Stimulated activated naive CD8-positive, alpha-beta T cell treated with anti-CD3 and anti-CD28 coated beads, Interleukin-15, amount 100 ng/mL, for 72 hours (primary cell): ENCODE measurements around the gene PRDM16.

Experiments
- ATAC-seq: fragments of 150-1000 bp; cut with Tn5 transposase; 2 replicates; pipeline ENCODE4 v1.10.0; 2021; ENCODE audit warnings: mild to moderate bottlenecking, moderate library complexity
- DNase-seq, 2 donors: peaks; one replicate each; pipeline ENCODE4 v3.0.0; 2021 to 2022
- H3K27ac Mint-ChIP-seq, 2 donors: one replicate each; pipeline ENCODE4 v1.8.0; 2022; ENCODE audit warnings: mild to moderate bottlenecking in 2 of 2, mixed read lengths in 2 of 2, moderate library complexity in 2 of 2
- H3K27me3 Mint-ChIP-seq: one replicate; pipeline ENCODE4 v1.8.0; 2022; ENCODE audit warnings: mixed read lengths
- H3K4me1 Mint-ChIP-seq: one replicate; pipeline ENCODE4 v1.8.0; 2022; ENCODE audit warnings: mild to moderate bottlenecking, mixed read lengths
- H3K4me3 Mint-ChIP-seq, 2 donors: one replicate each; pipeline ENCODE4 v1.8.0; 2022; ENCODE audit warnings: mild to moderate bottlenecking in 2 of 2, mixed read lengths in 2 of 2, moderate library complexity in 1 of 2
- H3K9me3 Mint-ChIP-seq, 2 donors: one replicate each; pipeline ENCODE4 v1.8.0; 2022; ENCODE audit warnings: mixed read lengths in 2 of 2

PRDM16 gene

DNA sequence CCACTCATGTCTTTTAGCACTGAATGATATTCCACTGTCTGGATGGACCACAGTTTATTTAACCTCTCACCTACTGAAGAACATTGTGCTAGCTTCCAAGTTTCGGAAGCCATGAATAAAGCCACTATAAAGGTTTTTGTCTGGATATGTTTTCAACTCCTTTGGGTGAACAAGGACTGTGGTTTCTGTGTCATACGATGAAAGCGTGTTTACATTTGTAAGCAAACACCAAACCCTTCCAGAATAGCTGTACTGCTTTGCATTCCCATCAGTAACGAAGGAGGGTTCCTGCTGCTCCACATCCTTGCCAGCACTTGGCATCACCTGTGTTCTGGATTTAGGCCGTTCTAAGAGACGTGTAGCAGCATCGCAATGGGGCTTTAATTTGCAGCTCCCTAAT, 374.8 kb downstream of the PRDM16 start:
- H3K27ac Mint-ChIP-seq, result no peak overlapping the region
- DNase-seq (no peak), ATAC-seq (no peak)
- H3K27me3 Mint-ChIP-seq, result peaks cover 8% of the 10 kb centered on the region
- H3K4me1 Mint-ChIP-seq, result no peaks in the 10 kb centered on the region
- peaks cover 0 to 5% of the 10 kb centered on the region in 2 donors for H3K9me3 Mint-ChIP-seq
- no peak overlapping the region for H3K4me3 Mint-ChIP-seq

DNA sequence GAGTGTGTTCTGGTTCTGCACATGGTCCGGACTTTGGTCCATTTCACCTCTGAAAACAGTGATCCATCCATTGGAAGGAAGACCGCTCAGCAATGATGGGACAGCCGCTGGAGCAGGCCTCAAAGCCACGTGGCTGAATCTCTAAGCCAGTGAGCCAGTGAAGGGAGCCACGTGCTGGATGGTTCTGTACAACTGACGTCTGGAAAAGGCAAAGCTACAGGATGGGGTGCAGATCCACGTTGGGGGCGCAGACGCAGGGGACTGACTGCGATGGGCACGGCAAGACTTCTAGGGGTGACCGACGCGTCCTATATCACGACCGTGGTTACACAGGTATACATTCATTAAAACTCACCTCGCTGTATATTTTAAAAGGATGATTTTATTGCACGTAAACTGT, 375.3 kb downstream of the PRDM16 start:
- H3K27me3 Mint-ChIP-seq, result peaks cover 9% of the 10 kb centered on the region
- H3K27ac Mint-ChIP-seq, result no peak overlapping the region
- H3K9me3 Mint-ChIP-seq, result peaks cover 0 to 5% of the 10 kb centered on the region in 2 donors
- H3K4me1 Mint-ChIP-seq, result no peaks in the 10 kb centered on the region
- DNase-seq (no peak), ATAC-seq (no peak)
- H3K4me3 Mint-ChIP-seq, result no peak overlapping the region

- no peak for ATAC-seq
- Mint-ChIP-seq H3K4me1 (no peaks in the 10 kb centered on the region), H3K9me3 (peaks cover 0 to 5% of the 10 kb centered on the region in 2 donors), H3K27ac (no peak overlapping the region), H3K27me3 (peaks cover 13% of the 10 kb centered on the region), H3K4me3 (no peak overlapping the region)
- DNase-seq, result no peak
Observed at GRCh38 chr1:3444736-3445135, 375.7 kb downstream of the PRDM16 start.

GRCh38 chr1:3450202-3450863, 381.3 kb downstream of the PRDM16 start:
- H3K4me1 Mint-ChIP-seq, result peaks cover 10% of the 10 kb centered on the region
- ATAC-seq (no peak), DNase-seq (no peak)
- H3K27me3 Mint-ChIP-seq, result peaks cover 18% of the 10 kb centered on the region
- H3K4me3 Mint-ChIP-seq, result no peak overlapping the region
- no peak overlapping the region for H3K27ac Mint-ChIP-seq
- peaks cover 0 to 5% of the 10 kb centered on the region in 2 donors for H3K9me3 Mint-ChIP-seq

GRCh38 chr1:3450983-3451382, 382.0 kb downstream of the PRDM16 start:
- ATAC-seq (no peak), DNase-seq (no peak)
- Mint-ChIP-seq H3K27me3 (peaks cover 18% of the 10 kb centered on the region), H3K4me3 (no peak overlapping the region), H3K27ac (no peak overlapping the region), H3K9me3 (peaks cover 0 to 5% of the 10 kb centered on the region in 2 donors), H3K4me1 (peaks cover 10% of the 10 kb centered on the region)

- Mint-ChIP-seq H3K27me3 (peaks cover 18% of the 10 kb centered on the region), H3K4me3 (no peak overlapping the region)
- no peak for ATAC-seq
Observed at GRCh38 chr1:3451994-3452865, 383.2 kb downstream of the PRDM16 start.

DNA sequence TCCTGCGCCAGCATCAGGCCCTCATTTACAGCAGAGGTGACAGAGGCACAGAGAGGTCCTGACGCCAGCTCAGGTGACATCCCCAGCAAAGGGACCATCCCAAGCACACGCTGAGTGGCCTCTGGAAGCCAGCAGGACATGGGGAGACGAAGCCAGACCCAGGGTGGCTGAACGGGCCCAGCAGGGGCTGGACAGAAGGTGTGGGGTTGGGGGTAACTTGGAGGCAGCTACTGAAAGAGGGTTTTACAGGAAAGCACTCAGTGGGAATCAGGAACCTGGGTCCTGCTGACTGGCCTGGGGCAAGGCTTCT, 383.8 kb downstream of the PRDM16 start:
- no peak for ATAC-seq

More at GRCh38 chr1:3451994-3452865, 383.2 kb downstream of the PRDM16 start:
- Mint-ChIP-seq H3K9me3 (peaks cover 0 to 5% of the 10 kb centered on the region in 2 donors), H3K4me1 (peaks cover 10% of the 10 kb centered on the region), H3K27ac (no peak overlapping the region)
- no peak for DNase-seq

DNA sequence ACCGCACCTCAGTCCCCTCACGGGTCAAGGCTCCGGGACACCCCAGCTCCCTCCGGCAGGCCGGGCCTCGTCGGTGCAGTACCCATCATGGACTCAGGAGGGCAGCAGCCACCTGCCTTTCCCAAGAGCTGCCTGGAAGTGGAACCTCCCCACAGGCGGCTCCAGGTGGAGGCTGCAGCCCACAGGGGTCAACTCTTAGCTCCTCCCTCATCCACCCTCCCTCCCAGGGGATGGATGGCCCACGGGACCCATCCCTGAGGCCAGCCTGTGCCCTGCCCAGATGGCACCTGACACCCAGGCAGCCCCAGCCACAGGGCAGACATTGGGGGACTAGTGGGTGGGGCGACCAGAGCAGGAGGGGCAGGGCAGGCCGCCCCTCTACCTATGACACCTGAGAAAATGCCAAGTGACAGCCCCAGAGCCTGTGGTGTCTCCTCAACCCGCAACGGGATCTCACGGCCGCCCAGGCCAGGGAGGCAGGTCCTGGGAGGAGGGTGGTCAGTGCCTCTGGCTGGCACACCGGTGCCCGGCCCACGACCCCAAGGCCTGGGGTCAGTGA, 384.3 kb downstream of the PRDM16 start:
- Mint-ChIP-seq H3K27me3 (peaks cover 18% of the 10 kb centered on the region), H3K4me3 (peak overlapping the region in 1 of 2 donors; percentile 54), H3K27ac (no peak overlapping the region), H3K9me3 (no peaks in the 10 kb centered on the region), H3K4me1 (peaks cover 10% of the 10 kb centered on the region)
- ATAC-seq, result peak; percentile 81
- DNase-seq, result peak; percentile 76 to 77

More for the DNA sequence above, 383.8 kb downstream of the PRDM16 start:
- H3K4me1 Mint-ChIP-seq, result peaks cover 10% of the 10 kb centered on the region
- H3K9me3 Mint-ChIP-seq, result peaks cover 0 to under 1% of the 10 kb centered on the region in 2 donors
- H3K27me3 Mint-ChIP-seq, result peaks cover 18% of the 10 kb centered on the region
- no peak overlapping the region for H3K4me3 Mint-ChIP-seq
- H3K27ac Mint-ChIP-seq, result no peak overlapping the region
- no peak for DNase-seq

DNA sequence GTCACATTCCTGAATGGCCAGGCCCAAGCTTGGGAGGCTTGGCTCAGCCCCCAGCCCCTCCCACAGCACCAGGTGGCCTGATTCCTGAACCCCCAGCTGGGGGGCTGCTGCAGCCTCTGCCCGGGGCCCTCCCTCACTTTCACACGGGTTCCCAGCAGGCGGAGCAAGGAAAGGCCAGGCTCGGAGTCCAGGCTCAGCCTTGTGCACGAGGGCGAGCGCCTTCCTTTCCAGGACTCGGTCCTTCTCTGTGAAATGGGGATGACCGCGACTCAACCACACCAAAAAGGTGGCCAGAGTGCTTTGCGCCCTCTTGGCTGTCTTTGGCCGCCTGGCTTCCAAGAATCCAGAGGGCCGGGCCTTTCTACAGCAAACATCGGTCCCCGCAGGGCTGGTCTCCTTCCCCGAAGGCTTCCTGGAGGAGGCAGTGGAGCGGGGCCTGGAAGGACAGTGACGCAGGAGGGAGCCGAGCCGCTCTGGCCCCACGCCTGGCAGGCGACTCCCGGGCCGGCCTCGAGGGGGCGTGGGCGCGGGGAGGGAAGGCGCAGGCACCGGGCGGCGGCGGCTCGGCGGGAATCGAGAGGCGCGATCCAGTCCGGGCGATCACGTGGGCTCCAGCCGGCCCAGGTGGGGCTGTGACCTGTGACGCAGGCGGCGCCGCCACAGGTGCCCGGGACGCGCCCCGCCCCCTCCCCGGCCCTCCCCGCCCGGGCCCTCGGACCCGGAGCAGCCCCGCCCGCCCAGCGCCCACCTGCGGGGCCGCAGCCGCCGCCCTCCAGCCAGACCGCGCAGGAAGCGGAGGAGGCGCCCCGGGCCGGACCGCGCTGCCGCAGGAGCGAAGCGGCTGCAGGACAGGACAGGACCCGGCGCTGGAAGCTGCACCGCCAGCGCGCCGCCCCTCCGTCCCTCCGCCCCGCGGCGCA, 385.1 kb downstream of the PRDM16 start, which contains the start of gene ARHGEF16:
ARHGEF16 (plus strand) TSS at position 775 of the 920 bp plus-strand sequence. CDS start 8,420 bp downstream, outside the sequence.
- H3K9me3 Mint-ChIP-seq, result no peaks in the 10 kb centered on the region
- H3K27ac Mint-ChIP-seq, result no peak within 1 kb of the TSS
- ATAC-seq (peak; percentile 41), DNase-seq (no peak)
- H3K4me1 Mint-ChIP-seq, result peaks cover 10% of the 10 kb centered on the region
- H3K27me3 Mint-ChIP-seq, result peaks cover 18% of the 10 kb centered on the region
- H3K4me3 Mint-ChIP-seq, result peak within 1 kb of the TSS; percentile 70 to 77

DNA sequence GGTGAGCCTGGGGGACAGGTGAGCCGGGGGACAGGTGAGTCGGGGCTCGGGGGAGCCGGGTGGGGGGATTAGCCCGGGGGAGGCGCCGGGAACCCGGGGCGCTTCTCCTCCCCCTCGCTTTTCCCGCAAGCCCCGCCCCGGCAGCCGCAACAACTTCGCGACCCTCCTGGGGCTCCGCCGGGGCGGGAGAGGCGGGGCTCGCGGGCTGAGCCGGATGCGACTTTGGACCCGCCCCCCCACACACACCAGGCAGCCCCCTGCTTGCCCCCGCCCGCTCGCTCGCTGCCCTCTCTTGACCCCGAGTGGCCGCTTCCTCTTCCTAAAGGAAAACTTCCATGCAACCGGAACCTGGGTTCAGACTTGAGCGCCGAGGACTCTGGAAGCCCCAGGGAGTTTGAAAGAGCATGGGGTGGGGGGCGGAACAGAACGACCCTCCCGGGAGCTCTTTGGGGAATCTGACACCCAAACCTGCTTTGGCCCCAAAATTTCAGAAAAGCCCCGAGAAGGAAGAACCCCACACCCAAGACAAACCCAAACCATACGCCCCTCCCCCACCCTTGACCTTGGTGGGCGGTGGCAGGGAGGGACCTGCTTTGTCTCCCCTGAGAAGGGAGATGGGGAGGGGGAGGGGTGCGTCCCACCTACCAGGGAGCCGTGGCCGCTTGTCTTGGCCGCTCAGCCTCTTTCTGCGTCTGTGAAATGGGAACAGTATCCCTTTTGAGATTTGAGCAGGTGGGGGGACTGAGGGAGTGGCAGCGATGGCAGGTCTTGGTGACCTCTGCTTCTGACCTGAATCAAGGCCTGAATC, 386.0 kb downstream of the PRDM16 start:
- H3K9me3 Mint-ChIP-seq, result no peaks in the 10 kb centered on the region
- H3K27me3 Mint-ChIP-seq, result peaks cover 11% of the 10 kb centered on the region
- H3K4me1 Mint-ChIP-seq, result peaks cover 10% of the 10 kb centered on the region
- no peak for ATAC-seq
- no peak overlapping the region for H3K27ac Mint-ChIP-seq
- no peak for DNase-seq
- H3K4me3 Mint-ChIP-seq, result peak overlapping the region; percentile 70 to 77

GRCh38 chr1:3455670-3456448, 386.9 kb downstream of the PRDM16 start:
- peak overlapping the region; percentile 70 to 77 for H3K4me3 Mint-ChIP-seq

DNA sequence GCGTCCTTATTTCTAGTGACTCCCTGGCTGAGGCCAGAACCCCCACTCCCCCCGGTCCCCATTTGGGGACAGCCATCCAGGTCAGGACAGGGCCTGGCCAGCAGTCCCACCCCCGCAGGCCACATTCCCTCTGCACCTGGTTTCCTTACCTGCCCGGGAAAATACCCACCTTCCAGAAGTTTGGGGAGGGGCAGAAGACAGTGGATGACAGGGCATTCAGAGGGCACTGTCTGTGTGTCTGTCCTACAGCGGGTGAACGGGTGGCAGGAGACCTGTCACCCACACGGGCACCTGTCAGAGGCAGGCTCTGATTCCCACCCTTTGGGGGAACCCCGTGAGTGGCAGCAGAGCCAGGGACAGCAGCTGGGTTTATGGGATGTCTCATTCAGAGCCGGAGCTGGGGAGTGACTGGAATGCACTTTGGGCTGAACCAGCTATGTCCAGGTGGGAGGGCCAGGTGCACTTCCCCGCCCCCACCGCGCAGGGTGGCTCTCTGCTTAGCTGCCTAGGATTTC, 387.5 kb downstream of the PRDM16 start:
- ATAC-seq (no peak), DNase-seq (no peak)
- peaks cover 11% of the 10 kb centered on the region for H3K27me3 Mint-ChIP-seq
- no peak overlapping the region for H3K4me3 Mint-ChIP-seq
- H3K9me3 Mint-ChIP-seq, result no peaks in the 10 kb centered on the region
- peaks cover 10% of the 10 kb centered on the region for H3K4me1 Mint-ChIP-seq
- H3K27ac Mint-ChIP-seq, result no peak overlapping the region

More at GRCh38 chr1:3455670-3456448, 386.9 kb downstream of the PRDM16 start:
- H3K4me1 Mint-ChIP-seq, result peaks cover 10% of the 10 kb centered on the region
- H3K27ac Mint-ChIP-seq, result no peak overlapping the region
- H3K27me3 Mint-ChIP-seq, result peaks cover 11% of the 10 kb centered on the region
- ATAC-seq (no peak), DNase-seq (no peak)
- H3K9me3 Mint-ChIP-seq, result no peaks in the 10 kb centered on the region

DNA sequence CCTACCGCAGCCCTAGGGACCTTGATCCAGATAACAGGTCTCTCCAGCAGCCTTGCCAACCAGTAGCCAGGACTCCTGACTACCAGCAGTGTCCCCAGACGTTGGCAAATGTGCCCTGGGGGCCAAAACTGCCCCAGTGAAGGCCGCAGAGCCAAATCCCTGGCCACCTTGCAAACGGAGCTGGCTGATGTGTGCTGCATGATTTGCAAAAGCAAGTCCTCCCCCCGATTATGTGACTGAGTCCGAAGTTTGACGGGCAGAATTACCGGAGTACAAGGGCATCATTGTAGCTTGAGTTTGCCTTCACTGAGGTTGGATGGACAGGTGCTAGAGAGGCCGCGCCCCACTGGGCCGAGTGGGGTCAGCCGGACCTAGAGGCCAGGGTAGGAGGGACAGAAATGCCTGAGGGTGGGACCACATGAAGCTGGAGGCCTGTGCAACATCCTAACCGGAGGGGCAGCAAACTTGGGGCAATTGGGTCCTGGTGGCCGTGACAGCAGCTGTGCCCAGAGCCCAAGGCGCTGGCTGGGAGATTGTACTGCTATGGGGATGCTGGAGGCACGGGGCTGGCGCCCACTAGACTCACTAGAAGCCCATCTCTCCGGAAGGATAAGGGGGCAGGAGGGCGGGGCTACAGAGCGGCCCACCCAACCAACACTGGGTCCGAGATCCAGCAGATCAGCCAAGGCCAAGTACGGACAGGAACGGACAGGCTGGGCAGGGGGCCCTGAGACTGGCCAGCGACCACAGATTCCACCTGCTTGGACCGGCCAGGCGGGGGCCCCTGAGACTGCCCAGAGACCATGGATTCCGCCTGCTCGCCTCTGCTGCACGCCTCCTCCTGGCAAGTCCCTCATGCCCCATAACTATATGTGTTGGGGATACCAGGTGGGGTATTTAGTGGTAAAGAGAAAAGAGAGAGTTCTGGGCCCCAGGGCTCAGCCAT, 388.2 kb downstream of the PRDM16 start:
- no peak overlapping the region for H3K27ac Mint-ChIP-seq
- DNase-seq (no peak), ATAC-seq (no peak)
- H3K4me1 Mint-ChIP-seq, result peaks cover 10% of the 10 kb centered on the region
- peaks cover 11% of the 10 kb centered on the region for H3K27me3 Mint-ChIP-seq
- H3K9me3 Mint-ChIP-seq, result no peaks in the 10 kb centered on the region
- no peak overlapping the region for H3K4me3 Mint-ChIP-seq
